Midbrain (tissue), 1 donor: Measurements from ENCODE around the gene EGR1.
"Not testable (repeated sequence)": the region's sequence is repeated elsewhere in the genome, so short reads cannot be mapped to it uniquely, and the experiment has no call there.

ENCODE experiments used
- DNase-seq: peaks from one replicate; lab custom pipeline; 2025; lab: John Stamatoyannopoulos, UW

Gene EGR1

GRCh38 chr5:138469540-138470321 is 4.5 kb downstream of the EGR1 start:
- no peak for DNase-seq

GRCh38 chr5:138470322-138471051 is 5.2 kb downstream of the EGR1 start:
- DNase-seq = no peak

- no peak for DNase-seq
Observed at GRCh38 chr5:138471052-138471361, 5.7 kb downstream of the EGR1 start.

GRCh38 chr5:138472353-138472752 is 7.1 kb downstream of the EGR1 start:
- no peak for DNase-seq

GRCh38 chr5:138473151-138473550 is 7.9 kb downstream of the EGR1 start:
- DNase-seq = not testable (repeated sequence)

GRCh38 chr5:138476918-138477317 is 11.6 kb downstream of the EGR1 start:
- no peak for DNase-seq

- no peak for DNase-seq
Observed at GRCh38 chr5:138482638-138483037, 17.4 kb downstream of the EGR1 start.

- DNase-seq = no peak
Observed at GRCh38 chr5:138488481-138488945, 23.2 kb downstream of the EGR1 start.

GRCh38 chr5:138489683-138490061 is 24.4 kb downstream of the EGR1 start:
- DNase-seq = peak; percentile 22

GRCh38 chr5:138490648-138491283 is 25.5 kb downstream of the EGR1 start:
- DNase-seq = no peak

GRCh38 chr5:138491284-138491648 is 26.0 kb downstream of the EGR1 start:
- DNase-seq = no peak

- DNase-seq = peak; percentile 94
Observed at GRCh38 chr5:138491669-138492559, 26.6 kb downstream of the EGR1 start.

GRCh38 chr5:138492560-138493045 is 27.3 kb downstream of the EGR1 start:
- no peak for DNase-seq

GRCh38 chr5:138495351-138495750 is 30.1 kb downstream of the EGR1 start:
- no peak for DNase-seq

- DNase-seq = no peak
Observed at GRCh38 chr5:138498376-138498775, 33.1 kb downstream of the EGR1 start.

GRCh38 chr5:138502121-138502520 is 36.8 kb downstream of the EGR1 start:
- DNase-seq = no peak

- no peak for DNase-seq
Observed at GRCh38 chr5:138502521-138502920, 37.2 kb downstream of the EGR1 start.

GRCh38 chr5:138503487-138504270 is 38.4 kb downstream of the EGR1 start:
- peak; percentile 52 for DNase-seq

- peak; percentile 14 for DNase-seq
Observed at GRCh38 chr5:138504799-138505198, 39.5 kb downstream of the EGR1 start.

GRCh38 chr5:138506370-138507306 is 41.4 kb downstream of the EGR1 start:
- DNase-seq = no peak
